Astrocyte (in vitro differentiated cells and primary cell): ENCODE measurements around the gene RIMBP2. TPM values are rescaled to one million over a fixed set of nuclear protein-coding genes. Genes with fewer than 3 reads are reported as not detected.

ENCODE experiments used
- DNase-seq: peaks from one replicate; pipeline ENCODE4 v3.0.0-alpha.2; 2010; ENCODE audit warnings: low read depth
- FAIRE-seq: peaks from 2 replicates; lab custom pipeline; 2011; peaks lifted over from hg19 to GRCh38; lab: Jason Lieb, UNC
- H2AFZ ChIP-seq: 2 replicates; pipeline ENCODE4 v1.6.0; 2012; ENCODE audit warnings: low read depth, low read length, inconsistent platforms
- H3K27ac ChIP-seq: 2 replicates; pipeline ENCODE4 v1.5.1; 2011; ENCODE audit warnings: low read depth, low read length, inconsistent platforms
- H3K27me3 ChIP-seq: 2 replicates; pipeline ENCODE4 v1.6.0; 2011; ENCODE audit warnings: low read length, inconsistent platforms; ENCODE audit not compliant: insufficient read depth
- H3K36me3 ChIP-seq: 2 replicates; pipeline ENCODE4 v1.5.1; 2011; ENCODE audit warnings: low read length, inconsistent platforms; ENCODE audit not compliant: insufficient read depth
- H3K4me1 ChIP-seq: 2 replicates; pipeline ENCODE4 v1.5.1; 2011; ENCODE audit warnings: low read length, inconsistent platforms; ENCODE audit not compliant: insufficient read depth
- H3K4me2 ChIP-seq: 2 replicates; pipeline ENCODE4 v1.6.0; 2012; ENCODE audit warnings: low read length, inconsistent platforms
- H3K4me3 ChIP-seq: 2 replicates; pipeline ENCODE4 v1.5.1; 2011; ENCODE audit warnings: low read depth, mild to moderate bottlenecking, low read length, inconsistent platforms; ENCODE audit not compliant: insufficient read depth
- H3K79me2 ChIP-seq: 2 replicates; pipeline ENCODE4 v1.6.0; 2012; ENCODE audit warnings: mild to moderate bottlenecking, low read length, inconsistent platforms; ENCODE audit not compliant: insufficient read depth
- H3K9ac ChIP-seq: 2 replicates; pipeline ENCODE4 v1.6.0; 2012; ENCODE audit warnings: mild to moderate bottlenecking, low read length, inconsistent platforms
- H3K9me3 ChIP-seq: 2 replicates; pipeline ENCODE4 v1.5.1; 2012; ENCODE audit warnings: low read depth, mild to moderate bottlenecking, low read length, inconsistent platforms; ENCODE audit not compliant: insufficient read depth
- H4K20me1 ChIP-seq: 2 replicates; pipeline ENCODE4 v1.6.0; 2012; ENCODE audit warnings: low read length, inconsistent platforms; ENCODE audit not compliant: insufficient read depth
- H3K27ac Mint-ChIP-seq: one replicate; pipeline ENCODE4 v1.8.0; 2021; ENCODE audit warnings: mild to moderate bottlenecking, mixed read lengths; ENCODE audit not compliant: unreplicated experiment
- H3K27me3 Mint-ChIP-seq: one replicate; pipeline ENCODE4 v1.8.0; 2021; ENCODE audit warnings: low read depth, mixed read lengths; ENCODE audit not compliant: unreplicated experiment
- H3K36me3 Mint-ChIP-seq: one replicate; pipeline ENCODE4 v1.8.0; 2021; ENCODE audit warnings: low read depth, mixed read lengths; ENCODE audit not compliant: unreplicated experiment
- H3K4me1 Mint-ChIP-seq: one replicate; pipeline ENCODE4 v1.8.0; 2021; ENCODE audit warnings: low read depth, mixed read lengths; ENCODE audit not compliant: unreplicated experiment
- H3K4me3 Mint-ChIP-seq: one replicate; pipeline ENCODE4 v1.8.0; 2021; ENCODE audit warnings: mild to moderate bottlenecking, moderate library complexity, mixed read lengths; ENCODE audit not compliant: unreplicated experiment
- H3K9me3 Mint-ChIP-seq: one replicate; pipeline ENCODE4 v1.8.0; 2021; ENCODE audit warnings: mild to moderate bottlenecking, mixed read lengths; ENCODE audit not compliant: unreplicated experiment
- EZH2 ChIP-seq: IDR thresholded peaks from 2 replicates; pipeline ENCODE4 v1.6.1; 2012; ENCODE audit warnings: mild to moderate bottlenecking, low read length, inconsistent platforms; ENCODE audit not compliant: insufficient read depth
- total RNA-seq: library from RNA; stranded (reverse); gene quantifications from 2 replicates; pipeline ENCODE4 v1.2.1, GENCODE V29; 2021
- TF ChIP-seq, protein P1 (sequence below): IDR thresholded peaks from 2 replicates; pipeline ENCODE4 v1.5.1; 2011; ENCODE audit warnings: low read depth, mild to moderate bottlenecking, inconsistent platforms, low read length, moderate library complexity; ENCODE audit not compliant: insufficient read depth

The RIMBP2 gene
- total RNA-seq, 1 donor from 2014 or later, result 2.2 TPM

DNA sequence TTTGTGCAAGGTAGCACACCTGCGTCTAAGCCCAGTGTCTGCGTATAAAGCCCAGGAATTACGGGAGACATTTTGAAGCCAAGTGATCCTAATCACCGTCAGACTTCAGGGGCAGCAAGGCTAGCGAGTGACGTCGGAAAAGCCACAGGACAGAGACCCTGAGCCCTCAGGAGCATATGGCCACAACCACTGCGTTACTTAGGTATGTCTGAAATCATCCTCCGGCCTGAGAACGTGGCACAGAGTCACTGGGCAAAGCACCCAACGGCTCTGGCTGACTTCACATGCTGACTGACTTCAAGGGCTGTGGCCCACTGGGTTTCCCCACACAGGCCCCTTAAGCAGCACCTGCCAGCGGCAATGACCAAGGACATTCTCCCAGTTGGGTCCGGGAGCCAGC lies 71.5 kb downstream of the RIMBP2 start:
- Histone ChIP-seq H3K9ac (no peak overlapping the region), H3K9me3 (peaks cover 5% of the 10 kb centered on the region), H2AFZ (no peak overlapping the region), H3K79me2 (no peaks in the 10 kb centered on the region), H3K27me3 (no peaks in the 10 kb centered on the region), H3K36me3 (no peaks in the 10 kb centered on the region), H3K4me1 (no peaks in the 10 kb centered on the region), H3K4me3 (no peak overlapping the region), H4K20me1 (no peaks in the 10 kb centered on the region), H3K4me2 (no peak overlapping the region), H3K27ac (no peak overlapping the region)
- Mint-ChIP-seq H3K36me3 (peaks cover 4% of the 10 kb centered on the region), H3K4me1 (no peaks in the 10 kb centered on the region), H3K4me3 (no peak overlapping the region), H3K27me3 (peaks cover 1% of the 10 kb centered on the region), H3K9me3 (peaks cover 13% of the 10 kb centered on the region), H3K27ac (no peak overlapping the region)
- DNase-seq (no peak), FAIRE-seq (no peak)
- TF ChIP-seq, protein P1, sequence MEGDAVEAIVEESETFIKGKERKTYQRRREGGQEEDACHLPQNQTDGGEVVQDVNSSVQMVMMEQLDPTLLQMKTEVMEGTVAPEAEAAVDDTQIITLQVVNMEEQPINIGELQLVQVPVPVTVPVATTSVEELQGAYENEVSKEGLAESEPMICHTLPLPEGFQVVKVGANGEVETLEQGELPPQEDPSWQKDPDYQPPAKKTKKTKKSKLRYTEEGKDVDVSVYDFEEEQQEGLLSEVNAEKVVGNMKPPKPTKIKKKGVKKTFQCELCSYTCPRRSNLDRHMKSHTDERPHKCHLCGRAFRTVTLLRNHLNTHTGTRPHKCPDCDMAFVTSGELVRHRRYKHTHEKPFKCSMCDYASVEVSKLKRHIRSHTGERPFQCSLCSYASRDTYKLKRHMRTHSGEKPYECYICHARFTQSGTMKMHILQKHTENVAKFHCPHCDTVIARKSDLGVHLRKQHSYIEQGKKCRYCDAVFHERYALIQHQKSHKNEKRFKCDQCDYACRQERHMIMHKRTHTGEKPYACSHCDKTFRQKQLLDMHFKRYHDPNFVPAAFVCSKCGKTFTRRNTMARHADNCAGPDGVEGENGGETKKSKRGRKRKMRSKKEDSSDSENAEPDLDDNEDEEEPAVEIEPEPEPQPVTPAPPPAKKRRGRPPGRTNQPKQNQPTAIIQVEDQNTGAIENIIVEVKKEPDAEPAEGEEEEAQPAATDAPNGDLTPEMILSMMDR, result no peak
- no peak for TF ChIP-seq EZH2

DNA sequence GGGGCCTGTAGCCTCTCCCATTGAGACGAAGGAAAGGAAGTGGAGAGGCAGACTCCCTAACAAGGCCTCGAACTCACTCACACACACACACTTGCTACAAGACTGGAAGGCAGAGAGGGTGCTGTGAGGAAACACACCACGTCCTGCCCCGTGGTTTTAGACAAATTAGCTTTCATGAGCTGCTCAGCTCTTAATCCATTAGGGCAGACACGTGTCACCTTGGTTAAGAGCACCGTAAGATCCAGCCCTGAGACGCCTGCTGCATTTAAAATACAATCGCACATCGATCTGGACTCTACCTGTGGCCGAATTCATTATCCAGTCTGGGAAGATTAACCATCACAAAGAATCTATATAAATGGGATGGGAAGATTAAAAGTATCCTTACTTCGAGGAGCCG lies 72.0 kb downstream of the RIMBP2 start:
- Histone ChIP-seq H4K20me1 (no peaks in the 10 kb centered on the region), H3K27me3 (no peaks in the 10 kb centered on the region), H3K4me3 (no peak overlapping the region), H3K4me2 (no peak overlapping the region), H3K27ac (no peak overlapping the region), H2AFZ (no peak overlapping the region), H3K9ac (no peak overlapping the region), H3K79me2 (no peaks in the 10 kb centered on the region), H3K36me3 (no peaks in the 10 kb centered on the region), H3K4me1 (no peaks in the 10 kb centered on the region), H3K9me3 (peaks cover 5% of the 10 kb centered on the region)
- Mint-ChIP-seq H3K9me3 (peaks cover 13% of the 10 kb centered on the region), H3K27me3 (peaks cover 1% of the 10 kb centered on the region), H3K36me3 (peaks cover 4% of the 10 kb centered on the region), H3K4me3 (no peak overlapping the region), H3K27ac (no peak overlapping the region), H3K4me1 (no peaks in the 10 kb centered on the region)
- DNase-seq (no peak), FAIRE-seq (no peak)
- no peak for TF ChIP-seq EZH2
- TF ChIP-seq, protein P1, result no peak

DNA sequence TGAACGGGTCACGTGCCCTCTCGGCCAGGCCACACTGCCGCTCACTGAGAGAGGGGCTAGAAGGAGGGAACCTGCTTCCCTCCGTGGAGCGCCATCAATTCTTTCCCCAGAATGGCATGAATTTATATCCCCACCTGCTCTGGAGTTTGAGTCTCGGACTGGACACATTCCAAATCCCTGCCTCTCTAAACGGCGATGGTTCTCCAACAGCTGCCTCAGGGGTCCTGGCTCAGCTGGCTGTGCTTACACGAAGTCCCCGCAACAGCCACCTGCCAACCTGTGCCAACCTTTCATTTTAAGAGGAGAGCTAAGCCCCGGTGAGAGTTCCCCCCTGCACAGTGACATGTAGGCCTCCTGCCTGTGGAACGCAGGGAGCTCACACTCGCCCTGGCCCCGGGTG lies 73.2 kb downstream of the RIMBP2 start:
- Histone ChIP-seq H3K4me3 (no peak overlapping the region), H3K27ac (no peak overlapping the region), H3K79me2 (no peaks in the 10 kb centered on the region), H3K9me3 (peaks cover 5% of the 10 kb centered on the region), H3K36me3 (no peaks in the 10 kb centered on the region), H3K9ac (no peak overlapping the region), H3K4me1 (no peaks in the 10 kb centered on the region), H4K20me1 (no peaks in the 10 kb centered on the region), H3K27me3 (no peaks in the 10 kb centered on the region), H2AFZ (no peak overlapping the region), H3K4me2 (no peak overlapping the region)
- H3K4me1 Mint-ChIP-seq, result no peaks in the 10 kb centered on the region
- H3K27ac Mint-ChIP-seq, result no peak overlapping the region
- FAIRE-seq, result no peak
- H3K36me3 Mint-ChIP-seq, result peaks cover 4% of the 10 kb centered on the region
- H3K4me3 Mint-ChIP-seq, result no peak overlapping the region
- peaks cover 13% of the 10 kb centered on the region for H3K9me3 Mint-ChIP-seq
- peaks cover 1% of the 10 kb centered on the region for H3K27me3 Mint-ChIP-seq
- no peak for DNase-seq
- TF ChIP-seq EZH2, result no peak
- TF ChIP-seq, protein P1, result no peak
